Large intestine (tissue), 3 donors: ENCODE results near the gene SMC5. TPM values are rescaled to one million over a fixed set of nuclear protein-coding genes. Genes with fewer than 3 reads are reported as not detected.
"Not testable (repeated sequence)": the region's sequence is repeated elsewhere in the genome, so short reads cannot be mapped to it uniquely, and the experiment has no call there.

Experiments used
- DNase-seq, 2 donors: peaks; one replicate each; pipeline versions ENCODE4 v3.0.0 to v3.0.0-alpha.2; 2013
- H3K27ac ChIP-seq: one replicate; pipeline ENCODE4 v1.5.1; 2013; ENCODE audit warnings: low read length
- H3K27me3 ChIP-seq: 2 replicates; pipeline ENCODE4 v1.6.1; 2013; ENCODE audit warnings: low read length; ENCODE audit not compliant: control insufficient read depth, insufficient read depth
- H3K36me3 ChIP-seq: 2 replicates; pipeline ENCODE4 v1.6.1; 2013; ENCODE audit warnings: low read length; ENCODE audit not compliant: control insufficient read depth, insufficient read depth
- H3K4me1 ChIP-seq: one replicate; pipeline ENCODE4 v1.6.1; 2013; ENCODE audit warnings: low read length; ENCODE audit not compliant: control insufficient read depth, insufficient read depth
- H3K4me3 ChIP-seq: one replicate; pipeline ENCODE4 v1.5.1; 2013; ENCODE audit warnings: low read length
- H3K9me3 ChIP-seq: one replicate; pipeline ENCODE4 v1.6.1; 2013; ENCODE audit warnings: mild to moderate bottlenecking, low read depth, low read length, moderate library complexity; ENCODE audit not compliant: control insufficient read depth
- WGBS: methylation state at CpG from one replicate; pipeline ENCODE4 v1.1.5; 2013; ENCODE audit warnings: low lambda C conversion rate; ENCODE audit not compliant: insufficient coverage; 5-methylcytosine and 5-hydroxymethylcytosine counted together
- polyA plus RNA-seq: library from polyadenylated mRNA; unstranded; fragments of 120-200 nt; gene quantifications from one replicate; pipeline ENCODE4 v1.2.1, GENCODE V29; 2013

Gene SMC5
- polyA plus RNA-seq, 1 donor: 37.8 TPM

DNA sequence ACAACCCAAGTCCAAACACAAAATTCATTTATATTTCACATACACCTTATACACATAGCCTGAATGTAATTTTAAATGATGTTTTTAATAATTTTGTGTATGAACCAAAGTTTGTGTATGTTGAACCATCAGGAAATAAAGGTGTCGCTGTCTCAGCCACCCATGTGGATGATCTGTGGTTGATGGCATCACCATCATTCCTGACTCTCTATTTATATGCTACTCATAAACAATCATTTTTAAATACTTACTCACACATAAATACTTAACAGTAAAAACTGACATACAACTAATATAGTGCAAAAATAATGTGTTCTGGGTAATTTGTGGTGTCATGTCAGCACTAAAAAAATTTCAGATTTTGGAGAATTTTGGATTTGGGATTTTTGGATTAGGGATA lies 38.4 kb downstream of the SMC5 start:
- Histone ChIP-seq H3K4me1 (no peaks in the 10 kb centered on the region), H3K27me3 (no peaks in the 10 kb centered on the region), H3K27ac (no peak overlapping the region), H3K36me3 (peaks cover 32% of the 10 kb centered on the region), H3K4me3 (no peak overlapping the region), H3K9me3 (no peaks in the 10 kb centered on the region)
- DNase-seq: no peak
- 100% methylated on average over 1 of the region's 1 CpG for WGBS

DNA sequence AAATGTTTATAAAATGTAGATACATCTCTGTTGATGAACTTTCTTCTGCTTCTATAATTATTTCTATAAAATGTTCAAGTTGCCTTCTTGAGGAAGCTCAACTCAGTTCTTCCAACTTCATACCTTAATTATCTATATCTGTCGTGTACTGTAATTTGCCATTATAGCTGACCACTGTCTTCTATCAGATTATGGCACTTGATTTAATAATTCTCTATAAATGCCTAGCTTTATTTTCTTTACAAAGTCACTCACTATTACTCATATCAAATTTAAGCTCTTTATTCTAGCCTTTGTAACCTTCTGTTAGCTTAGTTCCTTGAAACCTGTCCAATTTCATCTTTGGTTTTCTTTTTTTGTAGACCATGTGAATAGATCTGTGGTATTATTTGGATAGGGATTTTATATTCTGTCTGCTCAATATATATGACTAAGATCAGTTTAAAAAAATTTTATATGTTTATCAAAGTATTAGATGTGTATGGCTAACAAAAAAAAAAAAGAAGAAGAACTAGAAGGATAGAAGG lies 39.5 kb downstream of the SMC5 start:
- Histone ChIP-seq H3K9me3 (no peaks in the 10 kb centered on the region), H3K4me1 (no peaks in the 10 kb centered on the region), H3K4me3 (no peak overlapping the region), H3K36me3 (peaks cover 37% of the 10 kb centered on the region), H3K27ac (no peak overlapping the region), H3K27me3 (no peaks in the 10 kb centered on the region)
- DNase-seq: no peak
- no CpG with 5 or more reads among the region's 1 CpG for WGBS

DNA sequence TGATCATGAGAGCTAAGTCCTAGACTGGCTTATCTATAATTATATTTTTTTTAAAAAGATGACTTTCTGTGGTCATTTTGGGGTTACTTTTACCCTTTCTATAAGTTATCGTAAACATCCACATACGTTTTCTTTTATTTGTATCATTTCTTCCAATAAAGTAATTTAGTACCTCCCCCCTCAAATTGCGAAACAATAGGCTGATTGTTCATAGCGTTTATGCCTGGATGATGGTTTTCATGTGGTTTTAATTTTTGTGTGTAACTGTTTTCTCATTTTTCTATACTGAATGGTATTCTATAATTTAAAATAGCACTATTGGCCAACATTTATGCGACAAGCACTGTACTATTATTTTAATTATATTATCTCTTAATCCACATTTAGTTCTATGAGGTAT lies 44.5 kb downstream of the SMC5 start:
- Histone ChIP-seq H3K36me3 (peaks cover 36% of the 10 kb centered on the region), H3K27me3 (no peaks in the 10 kb centered on the region), H3K4me3 (no peak overlapping the region), H3K4me1 (no peaks in the 10 kb centered on the region), H3K9me3 (no peaks in the 10 kb centered on the region), H3K27ac (no peak overlapping the region)
- no peak for DNase-seq
- WGBS: 80% methylated on average over 2 of the region's 5 CpGs

DNA sequence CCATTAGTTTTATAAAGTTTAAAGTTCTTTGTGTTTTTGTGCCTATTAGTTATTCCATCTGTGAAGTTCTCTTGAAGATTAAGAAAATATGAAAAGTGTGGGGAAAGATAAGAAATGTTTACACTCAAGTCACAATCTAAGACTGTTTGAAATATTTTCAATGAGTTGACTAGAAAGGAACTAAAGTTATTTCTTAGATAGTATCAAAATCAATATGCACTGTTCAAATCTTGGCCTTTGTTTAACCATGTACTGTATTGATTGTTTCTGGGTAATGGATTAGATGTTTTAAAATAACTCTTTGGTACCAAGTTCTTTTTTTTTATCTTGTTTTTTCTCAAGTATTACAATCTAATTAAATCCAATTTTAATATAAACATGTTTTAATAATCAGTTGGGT lies 46.0 kb downstream of the SMC5 start:
- no peak overlapping the region for H3K4me3 ChIP-seq
- DNase-seq: no peak
- H3K4me1 ChIP-seq: no peaks in the 10 kb centered on the region
- no peak overlapping the region for H3K27ac ChIP-seq
- H3K27me3 ChIP-seq: no peaks in the 10 kb centered on the region
- peaks cover 42% of the 10 kb centered on the region for H3K36me3 ChIP-seq
- no peaks in the 10 kb centered on the region for H3K9me3 ChIP-seq

DNA sequence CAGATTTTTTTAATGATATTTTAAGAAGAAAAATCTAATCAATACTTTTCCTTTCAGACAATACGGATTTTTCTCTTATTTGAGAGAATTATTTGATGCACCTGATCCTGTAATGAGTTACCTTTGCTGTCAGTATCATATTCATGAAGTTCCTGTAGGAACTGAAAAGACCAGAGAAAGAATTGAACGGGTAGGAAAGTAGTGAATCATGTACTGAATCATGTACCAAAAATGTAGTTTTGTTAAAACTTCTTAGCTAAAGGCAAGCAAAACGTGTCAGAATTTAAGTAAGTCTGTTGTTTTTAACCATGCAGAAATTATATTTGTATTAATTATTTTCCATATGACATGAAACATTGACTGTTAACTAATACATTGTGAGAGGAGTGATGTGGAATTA lies 56.6 kb downstream of the SMC5 start:
- Histone ChIP-seq H3K4me3 (no peak overlapping the region), H3K9me3 (no peaks in the 10 kb centered on the region), H3K27ac (no peak overlapping the region), H3K36me3 (peaks cover 31% of the 10 kb centered on the region), H3K27me3 (no peaks in the 10 kb centered on the region), H3K4me1 (no peaks in the 10 kb centered on the region)
- no peak for DNase-seq
- WGBS: 98% methylated on average over 3 of the region's 3 CpGs

DNA sequence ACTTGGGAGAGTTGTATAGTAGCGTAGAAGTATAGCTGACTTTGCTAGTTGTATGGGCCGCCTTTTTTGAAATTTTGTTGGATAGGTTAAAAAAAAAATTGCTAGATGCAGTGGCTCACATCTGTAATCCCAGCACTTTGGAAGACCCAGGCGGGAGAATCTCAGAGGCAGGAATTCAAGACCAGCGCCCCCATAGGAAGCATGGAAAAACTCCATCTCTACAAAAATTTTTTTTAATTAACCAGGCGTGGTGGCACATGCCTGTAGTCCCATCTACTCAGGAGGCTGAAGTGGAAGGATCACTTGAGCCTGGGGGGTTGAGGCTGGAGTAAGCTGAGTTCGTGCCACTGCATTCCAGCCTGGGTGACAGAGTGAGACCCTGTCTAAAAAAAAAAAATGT lies 59.2 kb downstream of the SMC5 start:
- H3K4me3 ChIP-seq: no peak overlapping the region
- no peak overlapping the region for H3K27ac ChIP-seq
- no peak for DNase-seq
- H3K9me3 ChIP-seq: no peaks in the 10 kb centered on the region
- WGBS: 100% methylated on average over 1 of the region's 6 CpGs
- H3K27me3 ChIP-seq: no peaks in the 10 kb centered on the region
- peaks cover 35% of the 10 kb centered on the region for H3K36me3 ChIP-seq
- H3K4me1 ChIP-seq: no peaks in the 10 kb centered on the region

DNA sequence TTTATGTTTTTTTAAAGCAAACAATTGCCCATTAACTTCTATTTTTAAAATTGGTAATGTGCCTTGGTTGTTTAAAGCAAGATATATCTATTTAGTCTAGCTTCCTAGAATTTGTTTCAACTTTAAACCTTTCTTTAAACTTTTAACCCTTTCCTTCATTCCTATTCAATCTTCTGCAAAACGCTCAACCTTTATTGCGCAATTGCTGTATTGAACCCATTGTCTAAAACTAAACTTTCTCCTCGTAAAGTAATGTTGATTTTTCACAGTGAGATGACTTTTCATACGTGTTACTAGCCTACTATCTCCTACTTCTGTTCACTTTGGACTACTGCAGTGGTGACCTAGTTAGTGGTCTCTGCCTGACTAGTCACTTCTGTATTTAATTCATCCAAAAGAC lies 63.3 kb downstream of the SMC5 start:
- no peaks in the 10 kb centered on the region for H3K9me3 ChIP-seq
- peaks cover 44% of the 10 kb centered on the region for H3K36me3 ChIP-seq
- no peaks in the 10 kb centered on the region for H3K27me3 ChIP-seq
- WGBS: 87% methylated on average over 4 of the region's 4 CpGs
- no peaks in the 10 kb centered on the region for H3K4me1 ChIP-seq
- H3K27ac ChIP-seq: no peak overlapping the region
- no peak for DNase-seq
- no peak overlapping the region for H3K4me3 ChIP-seq

DNA sequence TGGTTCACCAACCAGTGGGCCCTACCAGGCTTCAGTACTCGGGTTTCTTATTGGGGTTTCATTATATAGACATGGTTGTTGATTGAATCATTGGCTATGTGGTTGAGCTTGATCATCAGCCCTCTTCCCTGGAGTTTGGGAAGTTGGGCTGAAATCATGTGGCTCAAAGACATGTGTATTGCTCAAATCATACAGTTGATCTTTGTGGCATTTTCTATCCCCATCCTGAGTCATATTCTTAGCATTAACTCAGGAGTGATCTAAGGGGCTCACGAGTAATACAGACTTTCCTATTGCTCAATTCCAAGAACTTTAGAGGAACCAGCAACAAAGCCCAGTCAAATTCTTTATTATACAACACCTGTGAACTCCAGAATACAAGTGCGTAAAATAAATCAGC lies 66.2 kb downstream of the SMC5 start:
- no peaks in the 10 kb centered on the region for H3K4me1 ChIP-seq
- no peak for DNase-seq
- peaks cover 6% of the 10 kb centered on the region for H3K9me3 ChIP-seq
- H3K4me3 ChIP-seq: no peak overlapping the region
- H3K27ac ChIP-seq: no peak overlapping the region
- H3K27me3 ChIP-seq: no peaks in the 10 kb centered on the region
- H3K36me3 ChIP-seq: peaks cover 62% of the 10 kb centered on the region
- WGBS: no CpG with 5 or more reads among the region's 3 CpGs

DNA sequence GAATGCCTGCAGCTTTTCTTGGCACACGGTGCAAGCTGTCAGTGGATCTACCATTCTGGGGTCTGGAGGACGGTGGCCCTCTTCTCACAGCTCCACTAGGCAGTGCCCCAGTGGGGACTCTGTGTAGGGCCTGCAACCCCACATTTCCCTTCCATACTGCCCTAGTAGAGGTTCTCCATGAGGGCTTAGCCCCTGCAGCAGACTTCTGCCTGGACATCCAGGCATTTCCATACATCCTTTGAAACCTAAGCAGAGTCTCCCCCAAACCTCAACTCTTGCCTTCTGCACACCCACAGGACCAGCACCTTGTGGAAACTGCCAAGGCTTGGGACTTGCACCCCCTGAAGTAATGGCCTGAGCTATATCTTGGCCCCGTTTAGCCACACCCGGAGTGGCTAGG lies 69.8 kb downstream of the SMC5 start:
- not testable (repeated sequence) for H3K27ac ChIP-seq, H3K27me3 ChIP-seq, H3K4me1 ChIP-seq, H3K9me3 ChIP-seq, H3K4me3 ChIP-seq, DNase-seq
- H3K36me3 ChIP-seq: peaks cover 43% of the 10 kb centered on the region
- no CpG with 5 or more reads among the region's 4 CpGs for WGBS

DNA sequence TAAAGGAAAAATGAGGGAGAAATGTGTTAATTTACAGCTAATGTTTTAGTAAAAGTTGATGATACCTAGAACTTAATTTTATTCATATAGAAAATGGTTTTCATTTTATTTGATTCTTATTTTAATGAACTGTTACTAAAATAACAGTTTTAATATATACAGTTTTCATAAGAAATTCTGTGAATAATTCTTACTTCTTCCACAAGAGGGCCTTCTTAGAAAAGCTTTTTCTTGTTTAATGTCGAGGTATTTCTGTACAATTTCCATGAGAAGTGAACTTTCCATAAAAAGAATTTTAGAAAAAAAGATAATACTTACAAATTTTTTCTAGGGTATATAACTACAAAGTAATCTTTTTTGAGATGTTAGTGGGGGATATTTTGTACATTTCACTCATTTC lies 81.8 kb downstream of the SMC5 start:
- Histone ChIP-seq H3K36me3 (peaks cover 6% of the 10 kb centered on the region), H3K4me1 (no peaks in the 10 kb centered on the region), H3K27me3 (no peaks in the 10 kb centered on the region), H3K9me3 (no peaks in the 10 kb centered on the region), H3K4me3 (no peak overlapping the region), H3K27ac (no peak overlapping the region)
- DNase-seq: no peak
- WGBS: 25% methylated on average over 1 of the region's 1 CpG

DNA sequence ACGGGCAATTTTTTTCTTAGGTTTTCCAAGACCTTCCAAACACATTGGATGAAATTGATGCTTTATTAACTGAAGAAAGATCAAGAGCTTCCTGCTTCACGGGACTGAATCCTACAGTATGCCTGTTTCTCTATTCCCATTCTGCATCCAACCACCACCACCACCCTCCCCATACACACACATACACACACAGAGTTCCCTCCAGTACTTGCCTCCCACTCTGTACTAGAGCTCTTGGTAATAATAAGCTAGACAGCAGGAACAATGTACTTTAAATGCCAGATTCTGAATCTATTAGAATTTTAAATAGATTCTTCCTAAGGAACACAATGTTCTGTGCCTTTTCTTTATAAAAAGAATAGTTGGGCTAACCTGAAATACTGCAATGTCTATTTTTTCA lies 88.3 kb downstream of the SMC5 start:
- Histone ChIP-seq H3K27me3 (no peaks in the 10 kb centered on the region), H3K4me1 (no peaks in the 10 kb centered on the region), H3K36me3 (peaks cover 38% of the 10 kb centered on the region), H3K9me3 (no peaks in the 10 kb centered on the region), H3K27ac (no peak overlapping the region), H3K4me3 (no peak overlapping the region)
- WGBS: 100% methylated on average over 1 of the region's 2 CpGs
- no peak for DNase-seq
